ENCODE data around the gene PTRH2. TPM values are rescaled to one million over a fixed set of nuclear protein-coding genes. Genes with fewer than 3 reads are reported as not detected.

Gene PTRH2
- total RNA-seq, 1 experiment from 2014 or later, result 59.6 TPM

DNA sequence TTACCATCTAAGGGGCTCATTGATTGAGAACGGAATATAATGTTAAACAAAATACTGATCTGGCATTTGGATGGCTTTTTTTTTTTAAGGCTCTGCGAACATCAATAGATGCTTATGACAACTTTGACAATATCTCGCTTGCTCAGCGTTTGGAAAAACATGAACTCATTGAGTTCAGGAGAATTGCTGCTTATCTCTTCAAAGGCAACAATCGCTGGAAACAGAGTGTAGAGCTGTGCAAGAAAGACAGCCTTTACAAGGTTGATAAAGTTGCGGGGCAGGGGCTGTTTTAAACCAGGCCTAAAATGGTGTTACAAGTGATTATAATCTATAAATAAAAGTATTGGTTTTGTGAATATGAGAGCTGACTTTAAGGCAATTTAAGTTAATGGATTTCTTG lies 22.3 kb downstream of the PTRH2 start (continued):
- TF ChIP-seq ATF3 (IDR thresholded peaks at IDR 0.05) (no peak), CBX3 (IDR thresholded peaks at IDR 0.05; ENCODE audit: low read depth) (no peak), POLR2AphosphoS5 (IDR thresholded peaks at IDR 0.05; ENCODE audit: low read depth, low read length) (no peak), POLR2A (IDR thresholded peaks at IDR 0.05; ENCODE audit: borderline replicate concordance, extremely low read depth, insufficient read depth, insufficient read length) (no peak)

DNA sequence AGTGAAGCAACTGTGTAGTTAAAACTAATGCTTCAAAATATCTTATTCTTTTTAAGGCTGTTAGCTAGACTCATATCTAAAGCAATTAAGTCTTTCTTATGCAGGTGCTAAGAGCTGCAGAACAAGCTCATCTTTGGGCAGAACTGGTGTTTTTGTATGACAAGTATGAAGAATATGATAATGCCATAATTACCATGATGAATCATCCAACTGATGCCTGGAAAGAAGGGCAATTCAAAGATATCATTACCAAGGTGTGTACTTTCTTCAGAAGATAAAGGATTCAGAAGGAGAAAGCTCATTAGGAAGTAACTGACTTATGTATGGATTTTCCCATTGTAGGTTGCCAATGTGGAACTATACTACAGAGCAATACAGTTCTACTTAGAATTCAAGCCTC lies 23.9 kb downstream of the PTRH2 start:
- Histone ChIP-seq H3K4me1 (ENCODE audit: control insufficient read depth in 1 of 2, insufficient read depth in 2 of 2, low read length in 2 of 2) (no peaks in the 10 kb centered on the region), H3K9ac (ENCODE audit: low read length) (no peak overlapping the region), H3K27ac (ENCODE audit: low read depth, low read length) (no peak overlapping the region), H4K20me1 (ENCODE audit: insufficient read depth) (peaks cover 23% of the 10 kb centered on the region; the same call in 1 of the 2 replicates), H3K9me2 (ENCODE audit: insufficient read depth) (no peaks in the 10 kb centered on the region), H3K4me3 (replicated peaks in 1 of 2; ENCODE audit: low read depth in 1 of 2, low read length in 2 of 2) (no peak overlapping the region), H3K9me3 (ENCODE audit: control insufficient read depth in 1 of 2, insufficient read depth in 1 of 2, low read depth in 1 of 2, low read length in 2 of 2) (no peaks in the 10 kb centered on the region), H3K36me3 (ENCODE audit: control insufficient read depth in 1 of 2, insufficient read depth in 2 of 2, low read length in 2 of 2) (peaks cover 92 to 94% of the 10 kb centered on the region in 2 experiments), H3K4me2 (ENCODE audit: low read length) (no peak overlapping the region), H3K27me3 (ENCODE audit: insufficient read depth, low read length) (no peaks in the 10 kb centered on the region), H3K79me2 (ENCODE audit: insufficient read depth, low read length) (peaks cover 95% of the 10 kb centered on the region), H2AFZ (ENCODE audit: low read depth, low read length, poor library complexity, severe bottlenecking) (no peak overlapping the region)
- ChIA-PET POLR2A (interaction anchor here (0.8 to 1.3 kb wide), 4 partner anchors 9 to 282 kb away, joined by 3 to 4 read pairs (median 4); partner anchors contain the start of genes CLTC and PTRH2), CTCF (interaction anchor here (0.8 kb wide), 1 partner anchor 43 kb away, joined by 3 read pairs; no protein-coding TSS in a partner anchor), RAD21 (ENCODE audit: low non-redundant PET in 1 of 2, low total read pairs in 2 of 2, uncharacterized antibody in 2 of 2, unreplicated experiment in 2 of 2) (interaction anchor here in 1 of 2 experiments (0.5 kb wide), 1 partner anchor 366 kb away, joined by 3 read pairs; no protein-coding TSS in a partner anchor)
- DNase-seq (ENCODE audit: low read depth, low spot score) (no peak), ATAC-seq (no peak)
- TF ChIP-seq ATF3 (IDR thresholded peaks at IDR 0.05) (no peak), FOSL1 (IDR thresholded peaks at IDR 0.05; ENCODE audit: low read depth) (no peak), EZH2 (IDR thresholded peaks at IDR 0.05) (no peak), POLR2AphosphoS5 (IDR thresholded peaks at IDR 0.05; ENCODE audit: low read depth, low read length) (no peak)
- TF ChIP-seq, protein P1, sequence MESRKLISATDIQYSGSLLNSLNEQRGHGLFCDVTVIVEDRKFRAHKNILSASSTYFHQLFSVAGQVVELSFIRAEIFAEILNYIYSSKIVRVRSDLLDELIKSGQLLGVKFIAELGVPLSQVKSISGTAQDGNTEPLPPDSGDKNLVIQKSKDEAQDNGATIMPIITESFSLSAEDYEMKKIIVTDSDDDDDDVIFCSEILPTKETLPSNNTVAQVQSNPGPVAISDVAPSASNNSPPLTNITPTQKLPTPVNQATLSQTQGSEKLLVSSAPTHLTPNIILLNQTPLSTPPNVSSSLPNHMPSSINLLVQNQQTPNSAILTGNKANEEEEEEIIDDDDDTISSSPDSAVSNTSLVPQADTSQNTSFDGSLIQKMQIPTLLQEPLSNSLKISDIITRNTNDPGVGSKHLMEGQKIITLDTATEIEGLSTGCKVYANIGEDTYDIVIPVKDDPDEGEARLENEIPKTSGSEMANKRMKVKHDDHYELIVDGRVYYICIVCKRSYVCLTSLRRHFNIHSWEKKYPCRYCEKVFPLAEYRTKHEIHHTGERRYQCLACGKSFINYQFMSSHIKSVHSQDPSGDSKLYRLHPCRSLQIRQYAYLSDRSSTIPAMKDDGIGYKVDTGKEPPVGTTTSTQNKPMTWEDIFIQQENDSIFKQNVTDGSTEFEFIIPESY (IDR thresholded peaks at IDR 0.05; ENCODE audit: extremely low read depth, insufficient replicate concordance, low read length), result no peak
- intact Hi-C loops (cut with micrococcal nuclease), result no loop called here
- BruUV-seq (replicated peaks), result no TSS peak
